Upper lobe of left lung (tissue), 6 donors: ENCODE results near the gene CNDP1. TPM values are rescaled to one million over a fixed set of nuclear protein-coding genes. Genes with fewer than 3 reads are reported as not detected.
A peak's percentile ranks its signal among the peaks of the same experiment; 100 is the strongest.

ENCODE experiments used
- ATAC-seq, 2 donors: fragments of 200-7000 bp; cut with Tn5 transposase; one replicate each; pipeline ENCODE4 v1.9.1; 2022; ENCODE audit warnings: mild to moderate bottlenecking in 2 of 2, moderate library complexity in 2 of 2; ENCODE audit not compliant: low FRiP score in 2 of 2
- DNase-seq, 2 donors: peaks; one replicate each; pipeline ENCODE4 v3.0.0-alpha.2; 2019 to 2020
- H3K27ac ChIP-seq, 4 donors: fragments of 200-600 bp; sonication (generic); one replicate each; pipeline ENCODE4 v1.5.1; 2016 to 2019
- H3K27me3 ChIP-seq, 4 donors: fragments of 200-600 bp; sonication (generic); one replicate each; pipeline ENCODE4 v1.5.1; 2017 to 2019
- H3K36me3 ChIP-seq, 4 donors: fragments of 200-600 bp; sonication (generic); one replicate each; pipeline ENCODE4 v1.5.1; 2016 to 2019
- H3K4me1 ChIP-seq, 4 donors: fragments of 200-600 bp; sonication (generic); one replicate each; pipeline ENCODE4 v1.5.1; 2018 to 2019
- H3K4me3 ChIP-seq, 4 donors: fragments of 200-600 bp; sonication (generic); one replicate each; pipeline ENCODE4 v1.5.1; 2017 to 2019; ENCODE audit warnings: mild to moderate bottlenecking in 2 of 4, moderate library complexity in 1 of 4
- H3K9me3 ChIP-seq, 4 donors: fragments of 200-600 bp; sonication (generic); one replicate each; pipeline ENCODE4 v1.5.1; 2018 to 2019
- CTCF ChIP-seq, 6 experiments: fragments of 450-650 bp in 4 of 6; fragments of 200-600 bp in 2 of 6; sonication (generic) in 2 of 6; IDR thresholded peaks; one replicate each; pipeline ENCODE4 v1.5.1; 2016 to 2019; ENCODE audit warnings: antibody characterized with exemption in 6 of 6
- EP300 ChIP-seq, 4 donors: sonication (generic); formaldehyde crosslinking; IDR thresholded peaks; one replicate each; pipeline ENCODE4 v1.5.1; 2017; ENCODE audit warnings: antibody characterized with exemption in 4 of 4, control low read depth in 2 of 4
- POLR2A ChIP-seq, 4 donors: fragments of 450-650 bp; IDR thresholded peaks; one replicate each; pipeline ENCODE4 v1.5.1; 2016 to 2017; ENCODE audit warnings: antibody characterized with exemption in 4 of 4, mild to moderate bottlenecking in 2 of 4
- POLR2AphosphoS5 ChIP-seq, 2 donors: sonication (generic); formaldehyde crosslinking; IDR thresholded peaks; one replicate each; pipeline ENCODE4 v1.5.1; 2017; ENCODE audit warnings: antibody characterized with exemption in 2 of 2
- WGBS, 2 donors: methylation state at CpG; one replicate each; pipeline ENCODE4 v1.1.5; 2017 to 2018; 5-methylcytosine and 5-hydroxymethylcytosine counted together
- total RNA-seq, 6 donors: library from RNA; depleted of rRNA in 4 of 6; stranded (reverse); fragments of >200 nt in 4 of 6; gene quantifications; one replicate each; pipeline versions ENCODE4 v1.1.0 to v1.2.1, GENCODE V29; 2016 to 2021
- donor health status: DM: no; HTN: no; CAD: no; lungs with moderate emphysema.
- donor health status: DM: no; HTN: yes; CAD: no; lungs with severe emphysema.

The CNDP1 gene
- total RNA-seq, 6 donors from 2014 or later: not detected

GRCh38 chr18:74503137-74503536, 31.2 kb upstream of the CNDP1 start:
- ATAC-seq: no peak
- Histone ChIP-seq H3K36me3 (peaks cover 27 to 73% (median 60%) of the 10 kb centered on the region in 4 donors), H3K4me1 (peaks cover 6 to 33% (median 27%) of the 10 kb centered on the region in 4 donors), H3K4me3 (no peak overlapping the region), H3K27me3 (no peaks in the 10 kb centered on the region), H3K27ac (no peak overlapping the region), H3K9me3 (no peaks in the 10 kb centered on the region)
- WGBS, 2 donors: 83 to 94% methylated on average over 4 of the region's 4 CpGs
- TF ChIP-seq POLR2A (IDR thresholded peaks at IDR 0.05): no peak
- no peak for TF ChIP-seq CTCF (IDR thresholded peaks at IDR 0.05)
- TF ChIP-seq POLR2AphosphoS5 (IDR thresholded peaks at IDR 0.05): no peak
- no peak for TF ChIP-seq EP300 (IDR thresholded peaks at IDR 0.05)
- peak in 1 of 2 donors; percentile 6 for DNase-seq

GRCh38 chr18:74505776-74506175, 28.5 kb upstream of the CNDP1 start:
- peaks cover 48 to 100% (median 85%) of the 10 kb centered on the region in 4 donors for H3K36me3 ChIP-seq
- no peak overlapping the region for H3K27ac ChIP-seq
- peak in 1 of 2 donors; percentile 73 for DNase-seq
- peaks cover 0 to 10% (median 6%) of the 10 kb centered on the region in 4 donors for H3K4me1 ChIP-seq
- no peaks in the 10 kb centered on the region for H3K27me3 ChIP-seq
- WGBS, 2 donors: 96 to 99% methylated on average over 15 to 16 of the region's 16 CpGs
- no peak overlapping the region for H3K4me3 ChIP-seq
- ATAC-seq: no peak
- H3K9me3 ChIP-seq: no peaks in the 10 kb centered on the region
- TF ChIP-seq CTCF (IDR thresholded peaks at IDR 0.05): no peak
- TF ChIP-seq POLR2A (IDR thresholded peaks at IDR 0.05): no peak
- TF ChIP-seq POLR2AphosphoS5 (IDR thresholded peaks at IDR 0.05): no peak

GRCh38 chr18:74506448-74507084, 27.7 kb upstream of the CNDP1 start:
- Histone ChIP-seq H3K27me3 (no peaks in the 10 kb centered on the region), H3K9me3 (no peaks in the 10 kb centered on the region), H3K36me3 (peaks cover 54 to 100% (median 90%) of the 10 kb centered on the region in 4 donors), H3K4me1 (peaks cover 0 to 6% (median 3%) of the 10 kb centered on the region in 4 donors), H3K4me3 (no peak overlapping the region), H3K27ac (no peak overlapping the region)
- TF ChIP-seq EP300 (IDR thresholded peaks at IDR 0.05) (no peak), CTCF (IDR thresholded peaks at IDR 0.05) (no peak), POLR2AphosphoS5 (IDR thresholded peaks at IDR 0.05) (no peak), POLR2A (IDR thresholded peaks at IDR 0.05) (no peak)
- DNase-seq (no peak), ATAC-seq (no peak)
- WGBS, 2 donors: 52 to 78% methylated on average over 11 of the region's 11 CpGs

GRCh38 chr18:74507097-74507881, 27.0 kb upstream of the CNDP1 start:
- TF ChIP-seq POLR2A (IDR thresholded peaks at IDR 0.05) (no peak), CTCF (IDR thresholded peaks at IDR 0.05) (no peak), EP300 (IDR thresholded peaks at IDR 0.05) (no peak), POLR2AphosphoS5 (IDR thresholded peaks at IDR 0.05) (no peak)
- Histone ChIP-seq H3K4me1 (no peaks in the 10 kb centered on the region), H3K4me3 (no peak overlapping the region), H3K36me3 (peaks cover 57 to 100% (median 89%) of the 10 kb centered on the region in 4 donors), H3K27me3 (no peaks in the 10 kb centered on the region), H3K27ac (no peak overlapping the region), H3K9me3 (no peaks in the 10 kb centered on the region)
- 85 to 86% methylated on average over 21 to 23 of the region's 23 CpGs for WGBS, 2 donors
- DNase-seq (peak; percentile 14 to 69), ATAC-seq (peak; percentile 11 to 42)
